ENCODE results near the gene PSD4. TPM values are rescaled to one million over a fixed set of nuclear protein-coding genes. Genes with fewer than 3 reads are reported as not detected.

PSD4 gene
- total and polyA plus RNA-seq, 2 of the 8 experiments (the other 6 are each of a cell fraction or from before 2014, with no cell fraction given): 0.53 to 1.2 TPM

DNA sequence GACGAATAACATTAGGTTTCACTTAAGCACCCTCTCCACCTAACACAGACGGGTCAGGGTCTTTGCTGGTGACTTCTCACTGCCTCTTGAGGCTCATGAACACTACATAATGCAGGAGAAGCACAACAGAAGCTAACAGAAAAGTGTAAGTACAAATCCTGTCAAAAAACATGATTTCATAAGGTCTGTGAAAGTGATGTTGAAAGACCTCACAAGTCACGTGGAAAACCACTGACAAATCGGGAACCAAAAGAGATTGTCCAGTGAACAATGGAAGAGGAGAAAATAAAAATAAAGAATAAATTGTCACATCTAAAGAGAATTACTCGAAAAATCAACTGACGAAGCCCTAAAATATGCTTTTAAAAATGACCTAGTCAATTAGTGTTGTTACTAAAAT lies 14.0 kb downstream of the PSD4 start:
- H3K27me3 ChIP-seq (replicated peaks in 1 of 4; ENCODE audit: control insufficient read depth in 3 of 4, extremely low read depth in 1 of 4, insufficient read depth in 3 of 4, low read length in 3 of 4): no peaks in the 10 kb centered on the region
- no peak overlapping the region for H3K23ac ChIP-seq (ENCODE audit: insufficient read length)
- no peak overlapping the region for H2AFZ ChIP-seq (ENCODE audit: low read length)
- no peak for FAIRE-seq
- H3K79me2 ChIP-seq (ENCODE audit: control insufficient read depth in 1 of 2, insufficient read depth in 2 of 2, low read length in 2 of 2): no peaks in the 10 kb centered on the region
- H2BK12ac ChIP-seq (ENCODE audit: low read depth, low read length): no peak overlapping the region
- H3K9me3 ChIP-seq (ENCODE audit: insufficient read depth in 2 of 2, low read depth in 1 of 2, low read length in 1 of 2): no peaks in the 10 kb centered on the region
- no peak overlapping the region for H3K14ac ChIP-seq (ENCODE audit: insufficient read length)
- H4K20me1 ChIP-seq (replicated peaks in 1 of 2; ENCODE audit: control insufficient read depth in 1 of 2, insufficient read depth in 2 of 2, low read length in 2 of 2): no peaks in the 10 kb centered on the region
- no peak overlapping the region for H3K4ac ChIP-seq (replicated peaks; ENCODE audit: insufficient read length, low read depth, low read length)
- H2AK5ac ChIP-seq (ENCODE audit: low read depth, low read length): no peak overlapping the region
- no peak overlapping the region for H3K4me2 ChIP-seq (ENCODE audit: insufficient read depth in 1 of 2, low read depth in 2 of 2, low read length in 2 of 2)
- no peak overlapping the region for H3K4me3 ChIP-seq (ENCODE audit: extremely low read depth in 1 of 4, insufficient read depth in 2 of 4, low read depth in 3 of 4, low read length in 4 of 4)
- H2BK5ac ChIP-seq (ENCODE audit: low read depth, low read length): no peak overlapping the region
- CTCF ChIA-PET (ENCODE audit: partially characterized antibody): interaction anchor here (0.7 to 1.7 kb wide), 4 partner anchors 11 to 107 kb away, joined by 3 to 5 read pairs (median 4); no protein-coding TSS in a partner anchor
- no peaks in the 10 kb centered on the region for H3K4me1 ChIP-seq (replicated peaks in 1 of 4; ENCODE audit: control insufficient read depth in 3 of 4, insufficient read depth in 4 of 4, low read length in 3 of 4)
- H2BK120ac ChIP-seq (replicated peaks; ENCODE audit: low read depth, low read length): no peak overlapping the region
- H4K91ac ChIP-seq (replicated peaks; ENCODE audit: insufficient read length, low read length): no peak overlapping the region
- H3K27ac ChIP-seq (ENCODE audit: low read depth, low read length): no peak overlapping the region
- no peak overlapping the region for H2BK15ac ChIP-seq (ENCODE audit: low read length)
- no peaks in the 10 kb centered on the region for H3K79me1 ChIP-seq (ENCODE audit: low read depth, low read length)
- H3K18ac ChIP-seq (ENCODE audit: extremely low read depth, low read length): no peak overlapping the region
- no peak overlapping the region for H3K56ac ChIP-seq (replicated peaks; ENCODE audit: insufficient read length, low read depth, low read length)
- no peak overlapping the region for H3K9ac ChIP-seq (replicated peaks in 1 of 4; ENCODE audit: extremely low read depth in 1 of 4, low read depth in 3 of 4, low read length in 3 of 4)
- H3K36me3 ChIP-seq (ENCODE audit: control insufficient read depth in 2 of 4, insufficient read depth in 4 of 4, low read length in 3 of 4): no peaks in the 10 kb centered on the region
- no peak for DNase-seq (ENCODE audit: low read depth in 1 of 2, low spot score in 2 of 2)
- POLR2A ChIA-PET (ENCODE audit: partially characterized antibody): no interaction called here
- H2BK20ac ChIP-seq (ENCODE audit: low read length): no peak overlapping the region
- no peaks in the 10 kb centered on the region; the same call in 1 of the 2 replicates for H3K23me2 ChIP-seq (ENCODE audit: low read depth, low read length)
- no peak overlapping the region for H4K8ac ChIP-seq (ENCODE audit: extremely low read depth, insufficient read depth, low read length)
- WGBS, 2 experiments (ENCODE audit: extremely low coverage in 1 of 2, insufficient coverage in 1 of 2, insufficient read length in 1 of 2, insufficient replicate concordance in 2 of 2, low coverage in 1 of 2, low lambda C conversion rate in 2 of 2, missing lambda C conversion rate in 1 of 2): 89% methylated on average over 6 of the region's 6 CpGs; no CpG with 5 or more reads in 1 of the 2 experiments
- no peak overlapping the region for H4K5ac ChIP-seq (ENCODE audit: insufficient read length, low read depth, low read length)
